Smooth muscle cell of the brain vasculature (primary cell): Measurements from ENCODE around the gene PROSER3.
"Not testable (repeated sequence)": the region's sequence is repeated elsewhere in the genome, so short reads cannot be mapped to it uniquely, and the experiment has no call there.

Experiments
- DNase-seq: peaks from one replicate; pipeline ENCODE4 v3.0.0-alpha.2; 2012; ENCODE audit warnings: low read depth, low spot score

PROSER3 gene

GRCh38 chr19:35789978-35790944 lies 32.3 kb downstream of the PROSER3 start:
- no peak for DNase-seq

- DNase-seq: no peak
Observed at GRCh38 chr19:35790981-35791813, 33.2 kb downstream of the PROSER3 start.

GRCh38 chr19:35791814-35792279 lies 33.9 kb downstream of the PROSER3 start:
- DNase-seq: no peak

GRCh38 chr19:35792312-35792711 lies 34.3 kb downstream of the PROSER3 start:
- DNase-seq: no peak

- no peak for DNase-seq
Observed at GRCh38 chr19:35792888-35793287, 34.9 kb downstream of the PROSER3 start.

GRCh38 chr19:35793381-35794165 lies 35.6 kb downstream of the PROSER3 start:
- no peak for DNase-seq

- not testable (repeated sequence) for DNase-seq
Observed at GRCh38 chr19:35795564-35795963, 37.6 kb downstream of the PROSER3 start.

GRCh38 chr19:35796645-35797542 lies 38.9 kb downstream of the PROSER3 start:
- DNase-seq: no peak

GRCh38 chr19:35797663-35798062 lies 39.7 kb downstream of the PROSER3 start:
- DNase-seq: no peak

- DNase-seq: no peak
Observed at GRCh38 chr19:35801828-35802227, 43.9 kb downstream of the PROSER3 start.

- DNase-seq: no peak
Observed at GRCh38 chr19:35805526-35806102, 47.6 kb downstream of the PROSER3 start.

GRCh38 chr19:35806597-35806996 lies 48.6 kb downstream of the PROSER3 start:
- DNase-seq: no peak

GRCh38 chr19:35807633-35808032 lies 49.7 kb downstream of the PROSER3 start:
- no peak for DNase-seq

GRCh38 chr19:35811317-35812219 lies 53.6 kb downstream of the PROSER3 start:
- no peak for DNase-seq

- no peak for DNase-seq
Observed at GRCh38 chr19:35812220-35813042, 54.5 kb downstream of the PROSER3 start, which contains the start of gene PRODH2. TSS of gene PRODH2 (minus strand) at chr19:35812845. CDS start at chr19:35812805, 40 bp downstream.

- no peak for DNase-seq
Observed at GRCh38 chr19:35813043-35813890, 55.3 kb downstream of the PROSER3 start.

- no peak for DNase-seq
Observed at GRCh38 chr19:35816262-35816661, 58.3 kb downstream of the PROSER3 start.
